PC-9 (cell line): Measurements from ENCODE around the gene MAPK8IP3.

Source experiments
- EZH2 ChIP-seq: fragments of 200-600 bp; sonication (generic); IDR thresholded peaks from 2 replicates; pipeline ENCODE4 v1.8.0; 2017; ENCODE audit warnings: antibody characterized with exemption, low read depth
- TF ChIP-seq, protein P1 (sequence below): fragments of 200-600 bp; sonication (generic); conservative IDR thresholded peaks from 2 replicates; pipeline ENCODE4 v1.6.1; 2017; ENCODE audit warnings: mixed run types, antibody characterized with exemption, mild to moderate bottlenecking, moderate library complexity

DNA sequence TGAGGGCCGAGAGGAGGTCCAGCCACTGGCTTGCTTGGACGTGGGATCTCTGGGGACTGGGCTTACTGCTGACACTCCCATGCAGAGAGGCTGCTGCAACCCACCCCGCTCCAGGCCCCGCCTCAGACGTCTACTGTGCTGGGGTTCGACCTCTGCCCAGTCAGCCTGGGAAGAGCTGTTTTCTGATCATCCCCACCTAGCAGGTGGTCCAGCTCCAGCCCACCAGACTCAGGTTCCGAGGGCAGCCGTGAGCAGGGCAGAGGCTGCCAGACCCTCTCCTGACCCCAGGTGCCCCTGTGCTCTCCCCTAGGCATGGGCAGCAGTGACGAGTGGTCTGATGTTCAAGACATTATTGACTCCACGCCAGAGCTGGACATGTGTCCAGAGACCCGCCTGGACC, 41.9 kb downstream of the MAPK8IP3 start:
- TF ChIP-seq, protein P1, sequence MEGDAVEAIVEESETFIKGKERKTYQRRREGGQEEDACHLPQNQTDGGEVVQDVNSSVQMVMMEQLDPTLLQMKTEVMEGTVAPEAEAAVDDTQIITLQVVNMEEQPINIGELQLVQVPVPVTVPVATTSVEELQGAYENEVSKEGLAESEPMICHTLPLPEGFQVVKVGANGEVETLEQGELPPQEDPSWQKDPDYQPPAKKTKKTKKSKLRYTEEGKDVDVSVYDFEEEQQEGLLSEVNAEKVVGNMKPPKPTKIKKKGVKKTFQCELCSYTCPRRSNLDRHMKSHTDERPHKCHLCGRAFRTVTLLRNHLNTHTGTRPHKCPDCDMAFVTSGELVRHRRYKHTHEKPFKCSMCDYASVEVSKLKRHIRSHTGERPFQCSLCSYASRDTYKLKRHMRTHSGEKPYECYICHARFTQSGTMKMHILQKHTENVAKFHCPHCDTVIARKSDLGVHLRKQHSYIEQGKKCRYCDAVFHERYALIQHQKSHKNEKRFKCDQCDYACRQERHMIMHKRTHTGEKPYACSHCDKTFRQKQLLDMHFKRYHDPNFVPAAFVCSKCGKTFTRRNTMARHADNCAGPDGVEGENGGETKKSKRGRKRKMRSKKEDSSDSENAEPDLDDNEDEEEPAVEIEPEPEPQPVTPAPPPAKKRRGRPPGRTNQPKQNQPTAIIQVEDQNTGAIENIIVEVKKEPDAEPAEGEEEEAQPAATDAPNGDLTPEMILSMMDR, result no peak
- TF ChIP-seq EZH2, result no peak
